Measurements from ENCODE around the gene UBLCP1.
A peak's percentile ranks its signal among the peaks of the same experiment; 100 is the strongest.

UBLCP1 gene

GRCh38 chr5:159324102-159324755 is 61.1 kb downstream of the UBLCP1 start:
- no peak for TF ChIP-seq CTCF (conservative IDR thresholded peaks at IDR 0.05; ENCODE audit: low read depth, low read length)
- H3K4me3 ChIP-seq (ENCODE audit: low read length), result no peak overlapping the region
- DNase-seq (ENCODE audit: low read depth), result peak; percentile 68

GRCh38 chr5:159324986-159325385 is 61.9 kb downstream of the UBLCP1 start:
- no peak for TF ChIP-seq CTCF (conservative IDR thresholded peaks at IDR 0.05; ENCODE audit: low read depth, low read length)
- no peak for DNase-seq (ENCODE audit: low read depth)
- no peak overlapping the region for H3K4me3 ChIP-seq (ENCODE audit: low read length)

GRCh38 chr5:159330131-159330800 is 67.2 kb downstream of the UBLCP1 start, which contains the start of gene IL12B:
Gene IL12B (minus strand): TSS chr5:159330487. CDS start chr5:159326782, 3,705 bp downstream.
- H3K4me3 ChIP-seq (ENCODE audit: low read length), result peak within 1 kb of the TSS; percentile 51
- DNase-seq (ENCODE audit: low read depth), result no peak
- no peak for TF ChIP-seq CTCF (conservative IDR thresholded peaks at IDR 0.05; ENCODE audit: low read depth, low read length)

GRCh38 chr5:159331093-159331973 is 68.2 kb downstream of the UBLCP1 start:
- DNase-seq (ENCODE audit: low read depth), result no peak
- TF ChIP-seq CTCF (conservative IDR thresholded peaks at IDR 0.05; ENCODE audit: low read depth, low read length), result peak; percentile 79
- peak overlapping the region; percentile 51 for H3K4me3 ChIP-seq (ENCODE audit: low read length)

- no peak for DNase-seq (ENCODE audit: low read depth)
- H3K4me3 ChIP-seq (ENCODE audit: low read length), result no peak overlapping the region
- no peak for TF ChIP-seq CTCF (conservative IDR thresholded peaks at IDR 0.05; ENCODE audit: low read depth, low read length)
Observed at GRCh38 chr5:159332800-159333544, 69.9 kb downstream of the UBLCP1 start.

- H3K4me3 ChIP-seq (ENCODE audit: low read length), result no peak overlapping the region
- TF ChIP-seq CTCF (conservative IDR thresholded peaks at IDR 0.05; ENCODE audit: low read depth, low read length), result no peak
- no peak for DNase-seq (ENCODE audit: low read depth)
Observed at GRCh38 chr5:159333545-159333925, 70.4 kb downstream of the UBLCP1 start.

Data from retinal pigment epithelial cell (primary cell).